ENCODE results near the gene LRTM2.
A peak's percentile ranks its signal among the peaks of the same experiment; 100 is the strongest.

The LRTM2 gene

GRCh38 chr12:1798641-1799020, 21.7 kb upstream of the LRTM2 start:
- no peak for DNase-seq

GRCh38 chr12:1799051-1799881, 21.1 kb upstream of the LRTM2 start:
- DNase-seq, result no peak

- no peak for DNase-seq
Observed at GRCh38 chr12:1799882-1800400, 20.4 kb upstream of the LRTM2 start.

GRCh38 chr12:1800401-1801302, 19.7 kb upstream of the LRTM2 start:
- DNase-seq, result no peak

GRCh38 chr12:1801303-1801975, 18.9 kb upstream of the LRTM2 start:
- DNase-seq, result no peak

GRCh38 chr12:1803736-1804135, 16.6 kb upstream of the LRTM2 start:
- no peak for DNase-seq

- peak; percentile 85 to 87 for DNase-seq
Observed at GRCh38 chr12:1804545-1805332, 15.6 kb upstream of the LRTM2 start.

- no peak for DNase-seq
Observed at GRCh38 chr12:1805441-1806081, 14.8 kb upstream of the LRTM2 start.

GRCh38 chr12:1806301-1807086, 13.9 kb upstream of the LRTM2 start:
- DNase-seq, result no peak

GRCh38 chr12:1807087-1807860, 13.1 kb upstream of the LRTM2 start:
- no peak for DNase-seq

GRCh38 chr12:1808036-1808797, 12.1 kb upstream of the LRTM2 start:
- no peak for DNase-seq

GRCh38 chr12:1808798-1809480, 11.4 kb upstream of the LRTM2 start:
- DNase-seq, result no peak

- no peak for DNase-seq
Observed at GRCh38 chr12:1809591-1810190, 10.7 kb upstream of the LRTM2 start.

- DNase-seq, result no peak
Observed at GRCh38 chr12:1810201-1810930, 10.0 kb upstream of the LRTM2 start.

GRCh38 chr12:1810931-1811280, 9.5 kb upstream of the LRTM2 start:
- DNase-seq, result no peak

GRCh38 chr12:1811281-1811947, 9.0 kb upstream of the LRTM2 start:
- peak; percentile 52 to 60 for DNase-seq

- DNase-seq, result no peak
Observed at GRCh38 chr12:1811948-1812291, 8.4 kb upstream of the LRTM2 start.

Data from activated CD4-positive, alpha-beta T cell treated with anti-CD3 and anti-CD28 coated beads, Interleukin-2, amount 50 U/mL, for 4 hours (primary cell).